Hepatocyte (in vitro differentiated cells): Measurements from ENCODE around the gene NUDT16L1. TPM values are rescaled to one million over a fixed set of nuclear protein-coding genes. Genes with fewer than 3 reads are reported as not detected.

Source experiments
- DNase-seq: peaks from one replicate; pipeline ENCODE4 v3.0.0-alpha.2; 2016; ENCODE audit warnings: low spot score
- H2AFZ ChIP-seq: fragments of 200-600 bp; sonication (generic); 2 replicates; pipeline ENCODE4 v1.6.0; 2016; ENCODE audit warnings: antibody characterized with exemption, mild to moderate bottlenecking
- H3K27ac ChIP-seq: fragments of 200-600 bp; sonication (generic); 2 replicates; pipeline ENCODE4 v1.5.1; 2016; ENCODE audit warnings: mild to moderate bottlenecking
- H3K27me3 ChIP-seq: fragments of 200-600 bp; sonication (generic); 2 replicates; pipeline ENCODE4 v1.6.1; 2016
- H3K36me3 ChIP-seq: fragments of 200-600 bp; sonication (generic); replicated peaks from 2 replicates; pipeline ENCODE4 v1.5.1; 2016; ENCODE audit warnings: low read depth; ENCODE audit not compliant: insufficient read depth
- H3K4me1 ChIP-seq: fragments of 200-600 bp; sonication (generic); 2 replicates; pipeline ENCODE4 v1.5.1; 2016; ENCODE audit warnings: mild to moderate bottlenecking, moderate library complexity; ENCODE audit not compliant: insufficient read depth
- H3K4me2 ChIP-seq: fragments of 200-600 bp; sonication (generic); 2 replicates; pipeline ENCODE4 v1.6.0; 2016
- H3K4me3 ChIP-seq: fragments of 200-600 bp; sonication (generic); 2 replicates; pipeline ENCODE4 v1.5.1; 2016; ENCODE audit warnings: mild to moderate bottlenecking
- H3K79me2 ChIP-seq: fragments of 200-600 bp; sonication (generic); 2 replicates; pipeline ENCODE4 v1.6.0; 2017; ENCODE audit warnings: mild to moderate bottlenecking
- H3K9me2 ChIP-seq: fragments of 200-600 bp; sonication (generic); replicated peaks from 2 replicates; pipeline ENCODE4 v1.6.0; 2017; ENCODE audit warnings: mild to moderate bottlenecking; ENCODE audit not compliant: insufficient read depth
- H3K9me3 ChIP-seq: fragments of 200-600 bp; sonication (generic); 2 replicates; pipeline ENCODE4 v1.5.1; 2016; ENCODE audit warnings: low read depth, mild to moderate bottlenecking
- H4K20me1 ChIP-seq: fragments of 200-600 bp; sonication (generic); 2 replicates; pipeline ENCODE4 v1.6.0; 2016; ENCODE audit warnings: mild to moderate bottlenecking; ENCODE audit not compliant: insufficient read depth, poor library complexity, severe bottlenecking
- CTCF ChIP-seq: fragments of 200-600 bp; sonication (generic); IDR thresholded peaks from 2 replicates; pipeline ENCODE4 v1.5.1; 2016; ENCODE audit warnings: antibody characterized with exemption, mild to moderate bottlenecking; ENCODE audit not compliant: poor library complexity
- EZH2 ChIP-seq: fragments of 200-600 bp; sonication (generic); IDR thresholded peaks from 2 replicates; pipeline ENCODE4 v1.6.1; 2016; ENCODE audit warnings: antibody characterized with exemption, mild to moderate bottlenecking, borderline replicate concordance
- EZH2phosphoT487 ChIP-seq: fragments of 200-600 bp; sonication (generic); IDR thresholded peaks from one replicate; pipeline ENCODE4 v1.6.1; 2018; ENCODE audit warnings: antibody characterized with exemption, mild to moderate bottlenecking, low read depth, moderate library complexity; ENCODE audit not compliant: unreplicated experiment, severe bottlenecking
- WGBS: methylation state at CpG from one replicate; pipeline ENCODE4 v1.1.6; 2016; ENCODE audit warnings: low lambda C conversion rate; ENCODE audit errors: missing lambda C conversion rate; 5-methylcytosine and 5-hydroxymethylcytosine counted together
- polyA plus RNA-seq: library from polyadenylated mRNA; unstranded; fragments of >200 nt; fragmentation: Nextera tagmentation; extraction: Ambion mirVana; gene quantifications from 2 replicates; pipeline ENCODE4 v1.2.1, GENCODE V29; 2016
- total RNA-seq: library from RNA; depleted of rRNA; stranded (reverse); fragments of >200 nt; gene quantifications from 2 replicates; pipeline ENCODE4 v1.2.3, GENCODE V29; 2014

Gene NUDT16L1
- total and polyA plus RNA-seq, 2 experiments from 2014 or later, result 54.8 to 80.5 TPM

GRCh38 chr16:4703906-4704305 is 10.5 kb downstream of the NUDT16L1 start:
- DNase-seq, result no peak
- no peaks in the 10 kb centered on the region for H3K9me2 ChIP-seq

GRCh38 chr16:4704491-4704890 is 11.1 kb downstream of the NUDT16L1 start:
- peaks cover 3% of the 10 kb centered on the region for H3K4me1 ChIP-seq
- no peaks in the 10 kb centered on the region for H3K27me3 ChIP-seq
- DNase-seq, result no peak
- no peaks in the 10 kb centered on the region for H3K36me3 ChIP-seq
- no peaks in the 10 kb centered on the region for H3K9me2 ChIP-seq
- 92% methylated on average over 8 of the region's 8 CpGs for WGBS
- H3K9me3 ChIP-seq, result no peaks in the 10 kb centered on the region
- TF ChIP-seq CTCF (no peak), EZH2 (no peak)
- no peaks in the 10 kb centered on the region for H3K79me2 ChIP-seq
- no peak overlapping the region for H3K4me2 ChIP-seq
- no peak overlapping the region for H2AFZ ChIP-seq
- H4K20me1 ChIP-seq, result no peaks in the 10 kb centered on the region
- no peak overlapping the region for H3K27ac ChIP-seq
- no peak overlapping the region for H3K4me3 ChIP-seq

More at GRCh38 chr16:4703906-4704305, 10.5 kb downstream of the NUDT16L1 start:
- H4K20me1 ChIP-seq, result no peaks in the 10 kb centered on the region
- peaks cover 3% of the 10 kb centered on the region for H3K4me1 ChIP-seq
- H3K4me3 ChIP-seq, result no peak overlapping the region
- no peak overlapping the region for H2AFZ ChIP-seq
- 98% methylated on average over 7 of the region's 7 CpGs for WGBS
- no peaks in the 10 kb centered on the region for H3K79me2 ChIP-seq
- H3K27me3 ChIP-seq, result no peaks in the 10 kb centered on the region
- TF ChIP-seq EZH2 (no peak), CTCF (no peak)
- no peaks in the 10 kb centered on the region for H3K9me3 ChIP-seq
- H3K27ac ChIP-seq, result no peak overlapping the region
- no peaks in the 10 kb centered on the region for H3K36me3 ChIP-seq
- H3K4me2 ChIP-seq, result no peak overlapping the region

- peaks cover 3% of the 10 kb centered on the region for H3K4me1 ChIP-seq
- H3K36me3 ChIP-seq, result no peaks in the 10 kb centered on the region
- H3K79me2 ChIP-seq, result no peaks in the 10 kb centered on the region
- H3K27ac ChIP-seq, result no peak overlapping the region
- no peak overlapping the region for H3K4me2 ChIP-seq
- no peaks in the 10 kb centered on the region for H3K9me2 ChIP-seq
- no peak for DNase-seq
- no peaks in the 10 kb centered on the region for H4K20me1 ChIP-seq
- 96% methylated on average over 14 of the region's 14 CpGs for WGBS
- H2AFZ ChIP-seq, result no peak overlapping the region
- H3K9me3 ChIP-seq, result no peaks in the 10 kb centered on the region
- TF ChIP-seq CTCF, result no peak
- TF ChIP-seq EZH2, result no peak
- no peak for TF ChIP-seq EZH2phosphoT487
- H3K27me3 ChIP-seq, result no peaks in the 10 kb centered on the region
- H3K4me3 ChIP-seq, result no peak overlapping the region
Observed at GRCh38 chr16:4704913-4705312, 11.6 kb downstream of the NUDT16L1 start.

- no peaks in the 10 kb centered on the region for H3K9me2 ChIP-seq
- TF ChIP-seq EZH2phosphoT487 (no peak), EZH2 (no peak), CTCF (no peak)
- no peak overlapping the region for H3K4me2 ChIP-seq
- no peaks in the 10 kb centered on the region for H4K20me1 ChIP-seq
- no peaks in the 10 kb centered on the region for H3K36me3 ChIP-seq
- H3K9me3 ChIP-seq, result no peaks in the 10 kb centered on the region
- no peak overlapping the region for H3K4me3 ChIP-seq
- no peak overlapping the region for H3K27ac ChIP-seq
- no peaks in the 10 kb centered on the region for H3K27me3 ChIP-seq
- H2AFZ ChIP-seq, result no peak overlapping the region
- no peak for DNase-seq
- WGBS, result 93% methylated on average over 7 of the region's 7 CpGs
- H3K79me2 ChIP-seq, result no peaks in the 10 kb centered on the region
- peaks cover 3% of the 10 kb centered on the region for H3K4me1 ChIP-seq
Observed at GRCh38 chr16:4706871-4707270, 13.5 kb downstream of the NUDT16L1 start.
